Measurements from ENCODE around the gene LONRF2. TPM values are rescaled to one million over a fixed set of nuclear protein-coding genes. Genes with fewer than 3 reads are reported as not detected.

The LONRF2 gene
- total RNA-seq, 4 donors from 2014 or later = 10.5 to 13.1 (median 12.1) TPM

DNA sequence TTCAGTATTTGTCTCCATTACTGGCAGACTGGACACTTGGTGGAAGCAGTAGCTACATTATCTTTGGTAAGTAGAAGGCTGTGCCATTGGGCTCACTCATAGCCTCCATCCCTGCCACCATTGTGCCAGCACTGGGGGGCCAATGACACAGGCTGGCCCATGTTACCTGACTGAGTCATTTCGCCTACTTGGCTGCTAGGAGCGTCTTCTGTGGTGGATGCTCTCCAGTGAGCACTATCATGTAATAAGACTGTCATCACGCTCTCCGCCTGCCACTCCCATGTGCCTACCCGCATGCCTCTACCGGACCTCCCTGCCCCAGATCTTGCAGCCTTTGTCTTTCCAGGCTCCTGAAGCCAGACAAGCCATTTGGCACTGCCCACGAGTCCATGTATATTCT, 56.2 kb downstream of the LONRF2 start:
- peaks cover 0 to 7% (median 0%) of the 10 kb centered on the region in 4 donors for H3K9me3 ChIP-seq
- no peak overlapping the region for H3K4me3 ChIP-seq
- H3K4me1 ChIP-seq = no peaks in the 10 kb centered on the region
- no peaks in the 10 kb centered on the region for H3K36me3 ChIP-seq
- no peak for DNase-seq (ENCODE audit: low spot score in 2 of 2)
- H3K27ac ChIP-seq = no peak overlapping the region
- TF ChIP-seq POLR2A (IDR thresholded peaks at IDR 0.05) (no peak), EP300 (IDR thresholded peaks at IDR 0.05) (no peak), CTCF (IDR thresholded peaks at IDR 0.05) (no peak)
- 84 to 94% methylated on average over 5 to 7 of the region's 7 CpGs for WGBS, 2 donors
- H3K27me3 ChIP-seq = no peaks in the 10 kb centered on the region

- Histone ChIP-seq H3K36me3 (no peaks in the 10 kb centered on the region), H3K4me1 (no peaks in the 10 kb centered on the region), H3K27me3 (no peaks in the 10 kb centered on the region), H3K4me3 (no peak overlapping the region), H3K9me3 (peaks cover 0 to 7% (median 0%) of the 10 kb centered on the region in 4 donors), H3K27ac (no peak overlapping the region)
- no peak for TF ChIP-seq POLR2A (IDR thresholded peaks at IDR 0.05)
- no peak for TF ChIP-seq EP300 (IDR thresholded peaks at IDR 0.05)
- TF ChIP-seq CTCF (IDR thresholded peaks at IDR 0.05) = no peak
- 76 to 92% methylated on average over 3 to 9 of the region's 9 CpGs for WGBS, 2 donors
- no peak for DNase-seq (ENCODE audit: low spot score in 2 of 2)
These were observed 57.1 kb downstream of the LONRF2 start for GRCh38 chr2:100265226-100265625.

- no peaks in the 10 kb centered on the region for H3K4me1 ChIP-seq
- no peak for TF ChIP-seq POLR2A (IDR thresholded peaks at IDR 0.05)
- TF ChIP-seq CTCF (IDR thresholded peaks at IDR 0.05) = no peak
- no peak for TF ChIP-seq EP300 (IDR thresholded peaks at IDR 0.05)
- no peaks in the 10 kb centered on the region for H3K27me3 ChIP-seq
- WGBS, 2 donors = 93 to 100% methylated on average over 2 to 4 of the region's 4 CpGs
- H3K9me3 ChIP-seq = peaks cover 0 to 7% (median 0%) of the 10 kb centered on the region in 4 donors
- H3K36me3 ChIP-seq = no peaks in the 10 kb centered on the region
- H3K4me3 ChIP-seq = no peak overlapping the region
- no peak for DNase-seq (ENCODE audit: low spot score in 2 of 2)
- no peak overlapping the region for H3K27ac ChIP-seq
These were observed 57.6 kb downstream of the LONRF2 start for GRCh38 chr2:100264651-100265050.

GRCh38 chr2:100264121-100264520, 58.2 kb downstream of the LONRF2 start:
- WGBS, 2 donors = 74 to 86% methylated on average over 8 of the region's 8 CpGs
- Histone ChIP-seq H3K4me1 (no peaks in the 10 kb centered on the region), H3K36me3 (no peaks in the 10 kb centered on the region), H3K27ac (no peak overlapping the region), H3K27me3 (no peaks in the 10 kb centered on the region), H3K9me3 (peaks cover 0 to 7% (median 0%) of the 10 kb centered on the region in 4 donors), H3K4me3 (no peak overlapping the region)
- DNase-seq (ENCODE audit: low spot score in 2 of 2) = no peak
- TF ChIP-seq POLR2A (IDR thresholded peaks at IDR 0.05) (no peak), EP300 (IDR thresholded peaks at IDR 0.05) (no peak), CTCF (IDR thresholded peaks at IDR 0.05) (no peak)

DNA sequence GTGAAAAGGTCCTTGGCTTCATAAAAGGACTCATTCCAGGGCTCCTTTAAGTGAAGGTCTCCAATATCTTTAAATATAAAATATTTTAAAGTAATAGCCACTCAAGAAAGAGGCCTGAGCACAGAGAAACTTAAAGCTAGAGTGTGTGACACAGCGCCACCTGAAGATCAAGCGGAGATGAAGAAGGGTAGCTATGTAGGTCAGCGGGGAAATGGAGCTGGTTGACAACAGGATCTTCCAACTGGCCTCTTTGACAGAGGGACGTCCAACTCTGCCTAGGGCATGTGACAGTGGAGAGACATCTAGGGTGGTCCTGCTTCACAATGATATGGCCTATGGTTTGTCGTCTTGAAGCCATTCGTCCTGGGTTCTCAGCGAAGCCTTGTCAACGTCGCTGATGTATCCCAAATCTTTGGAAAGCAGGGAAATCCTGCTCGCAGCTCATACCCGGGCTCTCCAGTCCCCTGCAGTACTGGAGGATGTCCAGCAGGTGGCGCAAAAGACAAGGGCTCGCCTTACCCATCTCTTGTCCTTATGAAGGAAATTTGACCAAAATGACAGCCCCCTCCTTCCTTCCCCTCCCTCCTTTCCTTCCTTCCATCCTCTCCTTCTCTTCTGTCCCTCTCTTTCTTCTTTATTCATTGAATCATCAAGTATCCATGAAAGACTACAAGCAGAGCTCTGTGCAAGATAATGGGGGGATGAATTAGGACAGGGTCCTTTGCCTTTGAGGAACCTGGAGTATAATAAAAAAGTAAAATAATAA, 59.6 kb downstream of the LONRF2 start:
- no peaks in the 10 kb centered on the region for H3K4me1 ChIP-seq
- TF ChIP-seq CTCF (IDR thresholded peaks at IDR 0.05) (peak; percentile 86 to 97 (median 91)), POLR2A (IDR thresholded peaks at IDR 0.05) (no peak)
- H3K27me3 ChIP-seq = no peaks in the 10 kb centered on the region
- H3K4me3 ChIP-seq = no peak overlapping the region
- H3K9me3 ChIP-seq = peaks cover 0 to 7% (median 0%) of the 10 kb centered on the region in 4 donors
- peak; percentile 57 to 66 for DNase-seq (ENCODE audit: low spot score in 2 of 2)
- H3K36me3 ChIP-seq = no peaks in the 10 kb centered on the region
- no peak overlapping the region for H3K27ac ChIP-seq
- 13 to 29% methylated on average over 13 of the region's 13 CpGs for WGBS, 2 donors

All from tibial nerve (tissue), 4 donors.